Loucy (cell line): ENCODE results near the gene FREM2.

Experiments
- CTCF ChIP-seq: fragments of 200-600 bp; sonication (generic); conservative IDR thresholded peaks from 2 replicates; pipeline ENCODE4 v1.5.1; 2014; ENCODE audit warnings: mild to moderate bottlenecking, antibody characterized with exemption, low read length
- EZH2phosphoT487 ChIP-seq: fragments of 200-600 bp; IDR thresholded peaks from 2 replicates; pipeline ENCODE4 v1.6.1; 2018; ENCODE audit warnings: antibody characterized with exemption, mild to moderate bottlenecking, moderate library complexity, borderline replicate concordance

DNA sequence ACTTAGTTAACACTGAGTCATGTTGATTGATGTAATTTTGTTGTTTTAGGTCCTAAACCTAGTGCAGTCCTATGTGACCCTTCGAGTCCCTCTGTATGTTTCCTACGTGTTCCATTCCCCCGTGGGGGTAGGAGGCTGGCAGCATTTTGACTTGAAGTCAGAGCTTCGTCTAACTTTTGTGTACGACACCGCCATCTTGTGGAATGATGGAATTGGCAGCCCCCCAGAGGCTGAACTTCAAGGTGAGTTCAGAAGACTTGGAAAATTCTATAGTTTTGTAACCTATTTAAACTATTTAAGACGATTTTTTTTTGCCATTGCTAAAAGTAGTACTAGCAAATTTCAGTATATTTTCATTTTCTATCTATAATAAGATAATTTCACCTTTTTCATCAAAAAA, 185.8 kb downstream of the FREM2 start:
- TF ChIP-seq EZH2phosphoT487 (no peak), CTCF (peak; percentile 66)
